Cardiac muscle cell (in vitro differentiated cells and primary cell): ENCODE measurements around the gene ESCO1. TPM values are rescaled to one million over a fixed set of nuclear protein-coding genes. Genes with fewer than 3 reads are reported as not detected.

Experiments used
- DNase-seq, 2 donors: peaks; one replicate each; pipeline versions ENCODE4 v3.0.0 to v3.0.0-alpha.2; 2010 to 2017; ENCODE audit warnings: low read depth in 1 of 2, low spot score in 1 of 2
- H3K27ac ChIP-seq: fragments of 200-600 bp; sonication (generic); 2 replicates; pipeline ENCODE4 v1.5.1; 2016
- H3K27me3 ChIP-seq: fragments of 200-600 bp; sonication (generic); 2 replicates; pipeline ENCODE4 v1.6.0; 2016; ENCODE audit warnings: control low read depth
- H3K36me3 ChIP-seq: fragments of 200-600 bp; sonication (generic); 2 replicates; pipeline ENCODE4 v1.5.1; 2016; ENCODE audit warnings: control low read depth
- H3K4me1 ChIP-seq: fragments of 200-600 bp; sonication (generic); 2 replicates; pipeline ENCODE4 v1.8.1; 2017; ENCODE audit warnings: low read depth, mild to moderate bottlenecking, mixed run types
- H3K4me3 ChIP-seq: fragments of 200-600 bp; sonication (generic); 2 replicates; pipeline ENCODE4 v1.5.1; 2016; ENCODE audit warnings: mild to moderate bottlenecking
- H3K9me3 ChIP-seq: fragments of 200-600 bp; sonication (generic); 2 replicates; pipeline ENCODE4 v1.5.1; 2017; ENCODE audit warnings: low read depth, mild to moderate bottlenecking, control low read depth
- polyA plus RNA-seq: library from polyadenylated mRNA; unstranded; fragments of >200 nt; fragmentation: Nextera tagmentation; extraction: Ambion mirVana; gene quantifications from 2 replicates; pipeline ENCODE4 v1.2.1, GENCODE V29; 2016
- total RNA-seq: library from RNA; depleted of rRNA; stranded (reverse); fragments of >200 nt; gene quantifications from 2 replicates; pipeline ENCODE4 v1.2.3, GENCODE V29; 2016
- TF ChIP-seq, protein P1 (sequence below): IDR thresholded peaks from 2 replicates; pipeline ENCODE4 v1.5.1; 2012; ENCODE audit warnings: low read depth, mild to moderate bottlenecking, low read length

Gene ESCO1
- total and polyA plus RNA-seq, 2 experiments from 2014 or later, result 12.2 to 18.3 TPM

DNA sequence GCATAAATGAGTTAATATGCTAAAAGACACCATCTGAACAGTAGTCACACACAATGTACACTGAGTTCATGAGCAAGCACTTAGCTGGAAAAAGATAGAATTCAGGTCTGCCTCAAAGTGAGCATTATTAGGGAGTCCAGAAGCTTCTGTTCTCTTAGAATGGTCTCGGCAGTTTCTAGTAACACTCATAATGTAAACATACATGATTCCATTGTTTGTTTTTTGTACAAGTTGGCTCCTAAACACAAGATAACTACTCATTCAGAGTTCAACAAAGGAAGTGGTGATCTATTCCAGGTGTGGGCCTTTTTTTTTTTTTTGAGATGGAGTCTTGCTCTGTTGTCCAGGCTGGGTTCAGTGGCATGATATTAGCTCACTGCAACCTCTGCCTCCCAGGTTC is 66.2 kb downstream of the ESCO1 start:
- DNase-seq, result no peak
- Histone ChIP-seq H3K9me3 (no peaks in the 10 kb centered on the region), H3K27me3 (no peaks in the 10 kb centered on the region), H3K27ac (no peak overlapping the region), H3K4me1 (no peaks in the 10 kb centered on the region), H3K36me3 (peaks cover 51% of the 10 kb centered on the region), H3K4me3 (no peak overlapping the region)
- TF ChIP-seq, protein P1, sequence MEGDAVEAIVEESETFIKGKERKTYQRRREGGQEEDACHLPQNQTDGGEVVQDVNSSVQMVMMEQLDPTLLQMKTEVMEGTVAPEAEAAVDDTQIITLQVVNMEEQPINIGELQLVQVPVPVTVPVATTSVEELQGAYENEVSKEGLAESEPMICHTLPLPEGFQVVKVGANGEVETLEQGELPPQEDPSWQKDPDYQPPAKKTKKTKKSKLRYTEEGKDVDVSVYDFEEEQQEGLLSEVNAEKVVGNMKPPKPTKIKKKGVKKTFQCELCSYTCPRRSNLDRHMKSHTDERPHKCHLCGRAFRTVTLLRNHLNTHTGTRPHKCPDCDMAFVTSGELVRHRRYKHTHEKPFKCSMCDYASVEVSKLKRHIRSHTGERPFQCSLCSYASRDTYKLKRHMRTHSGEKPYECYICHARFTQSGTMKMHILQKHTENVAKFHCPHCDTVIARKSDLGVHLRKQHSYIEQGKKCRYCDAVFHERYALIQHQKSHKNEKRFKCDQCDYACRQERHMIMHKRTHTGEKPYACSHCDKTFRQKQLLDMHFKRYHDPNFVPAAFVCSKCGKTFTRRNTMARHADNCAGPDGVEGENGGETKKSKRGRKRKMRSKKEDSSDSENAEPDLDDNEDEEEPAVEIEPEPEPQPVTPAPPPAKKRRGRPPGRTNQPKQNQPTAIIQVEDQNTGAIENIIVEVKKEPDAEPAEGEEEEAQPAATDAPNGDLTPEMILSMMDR, result no peak

DNA sequence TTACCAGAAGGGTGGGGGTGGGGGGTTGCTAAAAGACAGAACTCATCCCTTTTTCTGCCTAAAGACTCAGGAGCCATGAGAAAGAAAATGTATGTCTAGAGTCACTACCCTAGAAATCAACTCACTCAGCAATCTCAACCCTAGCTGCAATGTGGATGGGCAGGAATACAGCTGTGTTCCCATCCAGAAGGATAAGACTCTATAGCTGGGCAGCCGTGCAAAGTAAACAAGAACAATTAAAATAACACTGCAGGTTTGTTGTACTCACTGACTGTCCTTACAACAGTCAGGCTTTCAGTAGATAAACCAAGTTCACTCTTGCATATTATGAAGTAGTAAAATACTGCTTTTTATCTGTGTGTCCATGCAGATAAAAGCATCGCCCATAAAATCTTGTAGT is 74.0 kb downstream of the ESCO1 start:
- DNase-seq, result no peak
- Histone ChIP-seq H3K4me3 (no peak overlapping the region), H3K9me3 (no peaks in the 10 kb centered on the region), H3K4me1 (peaks cover 19% of the 10 kb centered on the region), H3K36me3 (peaks cover 28% of the 10 kb centered on the region), H3K27me3 (no peaks in the 10 kb centered on the region), H3K27ac (peak overlapping the region; percentile 59)
- TF ChIP-seq, protein P1, result no peak

DNA sequence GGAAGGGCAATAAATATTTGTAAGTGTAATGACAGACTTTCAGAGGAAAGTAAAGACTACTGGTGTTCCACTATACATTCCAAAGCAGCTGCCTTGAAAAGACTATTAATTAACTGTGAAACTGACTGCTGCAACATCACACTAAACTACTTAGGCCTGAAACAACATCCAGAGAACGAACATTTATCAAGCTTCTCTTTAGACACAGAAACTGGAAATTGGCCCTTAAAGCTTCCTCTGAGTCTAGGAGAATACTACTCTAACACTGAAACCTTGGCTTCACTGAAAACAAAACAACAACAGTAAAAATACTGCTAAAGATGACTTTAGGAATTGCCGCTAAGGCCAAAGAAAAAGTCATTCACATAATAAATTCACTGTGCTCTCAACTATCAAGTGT is 74.6 kb downstream of the ESCO1 start:
- Histone ChIP-seq H3K27me3 (no peaks in the 10 kb centered on the region), H3K4me3 (no peak overlapping the region), H3K36me3 (peaks cover 23% of the 10 kb centered on the region), H3K4me1 (peaks cover 19% of the 10 kb centered on the region), H3K27ac (peak overlapping the region; percentile 74), H3K9me3 (no peaks in the 10 kb centered on the region)
- TF ChIP-seq, protein P1, result no peak
- peak in 1 of 2 donors; percentile 11 for DNase-seq

DNA sequence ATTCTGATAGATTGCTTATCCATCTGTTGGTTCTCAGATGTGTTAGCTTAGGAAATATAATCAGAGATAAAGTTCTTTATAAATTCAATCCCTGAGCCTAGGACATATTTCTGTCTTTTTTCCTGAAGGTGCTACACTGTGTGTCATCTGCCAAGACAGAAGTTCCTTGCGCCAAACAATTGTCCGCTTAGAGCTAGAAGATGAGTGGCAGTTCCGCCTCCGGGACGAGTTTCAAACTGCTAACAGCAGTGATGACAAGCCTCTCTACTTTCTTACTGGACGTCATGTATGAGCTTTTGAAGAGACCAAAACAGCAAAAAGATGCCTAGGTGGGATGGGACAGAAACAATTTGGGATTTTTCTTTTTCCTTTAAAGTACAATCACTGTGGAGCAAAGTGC is 78.0 kb downstream of the ESCO1 start:
- Histone ChIP-seq H3K9me3 (no peaks in the 10 kb centered on the region), H3K4me1 (peaks cover 19% of the 10 kb centered on the region), H3K27me3 (no peaks in the 10 kb centered on the region), H3K27ac (no peak overlapping the region), H3K36me3 (peaks cover 16% of the 10 kb centered on the region), H3K4me3 (no peak overlapping the region)
- TF ChIP-seq, protein P1, result no peak
- DNase-seq, result no peak

DNA sequence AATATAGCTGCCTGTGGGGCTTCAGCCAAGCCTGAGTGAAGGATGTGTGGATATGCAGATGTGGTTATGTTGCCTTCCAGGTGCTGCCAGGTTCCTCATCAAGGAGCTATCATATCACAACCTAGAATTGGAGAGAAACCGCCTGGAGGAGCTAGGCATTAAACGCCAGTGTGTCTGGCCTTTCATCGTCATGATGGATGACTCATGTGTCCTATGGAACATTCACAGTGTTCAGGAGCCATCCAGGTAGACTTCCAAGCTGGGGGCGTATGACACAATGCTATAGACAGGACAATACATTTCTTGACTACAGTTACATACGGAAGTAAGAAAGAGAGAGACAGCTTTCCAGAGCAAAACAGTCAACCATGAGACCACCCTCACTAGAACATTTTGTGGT is 86.8 kb downstream of the ESCO1 start:
- TF ChIP-seq, protein P1, result no peak
- no peak overlapping the region for H3K27ac ChIP-seq
- no peak for DNase-seq
- H3K9me3 ChIP-seq, result no peaks in the 10 kb centered on the region
- H3K27me3 ChIP-seq, result no peaks in the 10 kb centered on the region
- peaks cover 9% of the 10 kb centered on the region for H3K36me3 ChIP-seq
- no peak overlapping the region for H3K4me3 ChIP-seq
- no peaks in the 10 kb centered on the region for H3K4me1 ChIP-seq

DNA sequence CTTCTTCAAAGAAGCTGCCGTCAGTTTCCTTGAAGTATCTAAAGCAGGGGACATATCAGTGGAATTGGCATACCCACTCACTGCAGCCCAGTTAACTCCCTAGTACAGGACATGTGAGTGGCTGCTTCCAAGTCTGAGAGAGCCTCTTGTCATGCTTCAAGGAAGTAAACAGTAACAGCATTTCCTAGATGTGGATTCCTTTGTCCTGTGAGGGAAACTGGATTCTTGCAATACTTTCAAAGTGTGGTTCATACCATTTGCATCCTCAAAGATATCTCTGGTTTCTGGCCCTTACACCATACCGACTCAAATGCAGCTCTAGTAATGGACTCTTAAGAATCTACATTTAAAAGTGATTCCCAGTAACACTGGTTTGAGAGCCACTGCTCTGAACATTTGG is 87.2 kb downstream of the ESCO1 start:
- TF ChIP-seq, protein P1, result no peak
- no peaks in the 10 kb centered on the region for H3K9me3 ChIP-seq
- DNase-seq, result peak in 1 of 2 donors; percentile 5
- peaks cover under 1% of the 10 kb centered on the region for H3K4me1 ChIP-seq
- H3K36me3 ChIP-seq, result peaks cover 5% of the 10 kb centered on the region
- no peak overlapping the region for H3K4me3 ChIP-seq
- no peak overlapping the region for H3K27ac ChIP-seq
- H3K27me3 ChIP-seq, result no peaks in the 10 kb centered on the region
